ENCODE results near the gene DPM2. TPM values are rescaled to one million over a fixed set of nuclear protein-coding genes. Genes with fewer than 3 reads are reported as not detected.

DPM2 gene
- total and polyA plus RNA-seq, 7 donors = 9.7 to 39.6 (median 16.6) TPM

- DNase-seq (no peak), ATAC-seq (no peak)
- 29 to 44% (median 41%) methylated on average over 1 to 3 of the region's 3 CpGs for WGBS, 3 donors
- TF ChIP-seq, protein P1, sequence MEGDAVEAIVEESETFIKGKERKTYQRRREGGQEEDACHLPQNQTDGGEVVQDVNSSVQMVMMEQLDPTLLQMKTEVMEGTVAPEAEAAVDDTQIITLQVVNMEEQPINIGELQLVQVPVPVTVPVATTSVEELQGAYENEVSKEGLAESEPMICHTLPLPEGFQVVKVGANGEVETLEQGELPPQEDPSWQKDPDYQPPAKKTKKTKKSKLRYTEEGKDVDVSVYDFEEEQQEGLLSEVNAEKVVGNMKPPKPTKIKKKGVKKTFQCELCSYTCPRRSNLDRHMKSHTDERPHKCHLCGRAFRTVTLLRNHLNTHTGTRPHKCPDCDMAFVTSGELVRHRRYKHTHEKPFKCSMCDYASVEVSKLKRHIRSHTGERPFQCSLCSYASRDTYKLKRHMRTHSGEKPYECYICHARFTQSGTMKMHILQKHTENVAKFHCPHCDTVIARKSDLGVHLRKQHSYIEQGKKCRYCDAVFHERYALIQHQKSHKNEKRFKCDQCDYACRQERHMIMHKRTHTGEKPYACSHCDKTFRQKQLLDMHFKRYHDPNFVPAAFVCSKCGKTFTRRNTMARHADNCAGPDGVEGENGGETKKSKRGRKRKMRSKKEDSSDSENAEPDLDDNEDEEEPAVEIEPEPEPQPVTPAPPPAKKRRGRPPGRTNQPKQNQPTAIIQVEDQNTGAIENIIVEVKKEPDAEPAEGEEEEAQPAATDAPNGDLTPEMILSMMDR (IDR thresholded peaks at IDR 0.05) = no peak
- intact Hi-C loops (cut with DNase I) = loop anchor here (5.0 to 10.0 kb wide), 2 partner anchors 173 to 175 kb away; no protein-coding TSS in a partner anchor
- peaks cover 0 to 24% of the 10 kb centered on the region in 2 donors for H3K36me3 ChIP-seq (ENCODE audit: insufficient read depth in 1 of 2, low read depth in 1 of 2)
- no peak overlapping the region for H3K4me3 ChIP-seq
- H3K9me3 ChIP-seq = no peaks in the 10 kb centered on the region
- H3K4me1 ChIP-seq = peaks cover 3% of the 10 kb centered on the region
- H3K27ac ChIP-seq = no peak overlapping the region
- no peaks in the 10 kb centered on the region for H3K27me3 ChIP-seq (ENCODE audit: insufficient read depth in 3 of 3, low read length in 2 of 3)
These were observed 4.2 kb upstream of the DPM2 start for GRCh38 chr9:127941961-127942215.

- WGBS, 3 donors = 78 to 86% (median 84%) methylated on average over 18 of the region's 18 CpGs
- ATAC-seq (no peak), DNase-seq (no peak)
- TF ChIP-seq, protein P1 (IDR thresholded peaks at IDR 0.05) = no peak
- Histone ChIP-seq H3K36me3 (ENCODE audit: insufficient read depth in 1 of 2, low read depth in 1 of 2) (peaks cover 0 to 25% of the 10 kb centered on the region in 2 donors), H3K9me3 (no peaks in the 10 kb centered on the region), H3K4me3 (no peak overlapping the region), H3K27me3 (ENCODE audit: insufficient read depth in 3 of 3, low read length in 2 of 3) (no peaks in the 10 kb centered on the region), H3K27ac (no peak overlapping the region), H3K4me1 (peaks cover 9% of the 10 kb centered on the region)
- intact Hi-C loops (cut with DNase I) = loop anchor here (5.0 to 10.0 kb wide), 2 partner anchors 173 to 176 kb away; no protein-coding TSS in a partner anchor
These were observed 3.7 kb upstream of the DPM2 start for GRCh38 chr9:127941062-127941960.

- ATAC-seq = no peak
- DNase-seq = no peak
- peaks cover 0 to 28% of the 10 kb centered on the region in 2 donors for H3K36me3 ChIP-seq (ENCODE audit: insufficient read depth in 1 of 2, low read depth in 1 of 2)
- H3K4me3 ChIP-seq = no peak overlapping the region
- no peaks in the 10 kb centered on the region for H3K27me3 ChIP-seq (ENCODE audit: insufficient read depth in 3 of 3, low read length in 2 of 3)
- WGBS, 3 donors = 91 to 98% (median 94%) methylated on average over 4 of the region's 4 CpGs
- no peak overlapping the region for H3K27ac ChIP-seq
- TF ChIP-seq, protein P1 (IDR thresholded peaks at IDR 0.05) = no peak
- intact Hi-C loops (cut with DNase I) = loop anchor here (5.0 to 10.0 kb wide), 2 partner anchors 174 to 177 kb away; no protein-coding TSS in a partner anchor
- H3K4me1 ChIP-seq = peaks cover 12% of the 10 kb centered on the region
- H3K9me3 ChIP-seq = no peaks in the 10 kb centered on the region
These were observed 2.9 kb upstream of the DPM2 start for GRCh38 chr9:127940593-127940992.

GRCh38 chr9:127938298-127938690, 640 bp upstream of the DPM2 start:
- WGBS, 3 donors = 43 to 49% (median 43%) methylated on average over 25 of the region's 25 CpGs
- intact Hi-C loops (cut with DNase I) = no loop called here
- Histone ChIP-seq H3K9me3 (no peaks in the 10 kb centered on the region), H3K4me1 (peaks cover 10% of the 10 kb centered on the region), H3K4me3 (peak overlapping the region; percentile 80), H3K27me3 (ENCODE audit: insufficient read depth in 3 of 3, low read length in 2 of 3) (no peaks in the 10 kb centered on the region), H3K36me3 (ENCODE audit: insufficient read depth in 1 of 2, low read depth in 1 of 2) (peaks cover 0 to 13% of the 10 kb centered on the region in 2 donors), H3K27ac (peak overlapping the region; percentile 66)
- TF ChIP-seq, protein P1 (IDR thresholded peaks at IDR 0.05) = no peak
- peak in 1 of 4 donors; percentile 6 for ATAC-seq
- DNase-seq = no peak

All from psoas muscle (tissue), 8 donors.